HG03139 (cell line): ENCODE results near the gene CASZ1.

Source experiments
- ATAC-seq: cut with Tn5 transposase; IDR thresholded peaks from one replicate; pipeline ENCODE4 v1.9.1; 2021; ENCODE audit not compliant: unreplicated experiment

CASZ1 gene

GRCh38 chr1:10589074-10589473 lies 207.4 kb downstream of the CASZ1 start:
- ATAC-seq = no peak

GRCh38 chr1:10588640-10589039 lies 207.8 kb downstream of the CASZ1 start:
- no peak for ATAC-seq
